ENCODE data around the gene NAALADL2.
"Not testable (repeated sequence)": the region's sequence is repeated elsewhere in the genome, so short reads cannot be mapped to it uniquely, and the experiment has no call there.

NAALADL2 gene

DNA sequence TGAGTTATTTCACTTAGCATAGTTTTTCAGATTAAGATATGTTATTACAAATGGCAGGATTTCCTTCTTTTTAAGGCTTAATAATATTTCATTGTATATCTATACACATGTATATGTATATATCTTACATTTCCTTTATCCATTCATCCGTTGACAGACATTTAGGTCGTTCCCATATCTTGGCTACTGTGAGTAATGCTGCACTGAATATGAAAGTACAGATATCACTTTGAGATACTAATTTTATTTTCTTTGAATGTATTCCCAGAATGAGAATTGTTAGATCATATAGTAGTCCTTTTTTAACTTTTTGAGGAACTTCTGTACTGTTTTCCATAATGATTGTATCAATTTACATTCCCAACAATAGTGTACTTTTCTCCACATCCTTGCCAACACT, 270.4 kb downstream of the NAALADL2 start:
- TF ChIP-seq, protein P1, sequence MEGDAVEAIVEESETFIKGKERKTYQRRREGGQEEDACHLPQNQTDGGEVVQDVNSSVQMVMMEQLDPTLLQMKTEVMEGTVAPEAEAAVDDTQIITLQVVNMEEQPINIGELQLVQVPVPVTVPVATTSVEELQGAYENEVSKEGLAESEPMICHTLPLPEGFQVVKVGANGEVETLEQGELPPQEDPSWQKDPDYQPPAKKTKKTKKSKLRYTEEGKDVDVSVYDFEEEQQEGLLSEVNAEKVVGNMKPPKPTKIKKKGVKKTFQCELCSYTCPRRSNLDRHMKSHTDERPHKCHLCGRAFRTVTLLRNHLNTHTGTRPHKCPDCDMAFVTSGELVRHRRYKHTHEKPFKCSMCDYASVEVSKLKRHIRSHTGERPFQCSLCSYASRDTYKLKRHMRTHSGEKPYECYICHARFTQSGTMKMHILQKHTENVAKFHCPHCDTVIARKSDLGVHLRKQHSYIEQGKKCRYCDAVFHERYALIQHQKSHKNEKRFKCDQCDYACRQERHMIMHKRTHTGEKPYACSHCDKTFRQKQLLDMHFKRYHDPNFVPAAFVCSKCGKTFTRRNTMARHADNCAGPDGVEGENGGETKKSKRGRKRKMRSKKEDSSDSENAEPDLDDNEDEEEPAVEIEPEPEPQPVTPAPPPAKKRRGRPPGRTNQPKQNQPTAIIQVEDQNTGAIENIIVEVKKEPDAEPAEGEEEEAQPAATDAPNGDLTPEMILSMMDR (IDR thresholded peaks at IDR 0.05; ENCODE audit: insufficient read depth, low read length, poor library complexity, severe bottlenecking) = no peak
- no peak for TF ChIP-seq EZH2phosphoT487 (conservative IDR thresholded peaks at IDR 0.05; ENCODE audit: low read length)
- Histone ChIP-seq H4K20me1 (ENCODE audit: low read depth, low read length) (no peaks in the 10 kb centered on the region), H3K36me3 (ENCODE audit: low read length) (no peaks in the 10 kb centered on the region), H3F3A (ENCODE audit: insufficient read depth) (no peaks in the 10 kb centered on the region), H3K4me3 (ENCODE audit: insufficient read depth, low read length, poor library complexity, severe bottlenecking) (no peak overlapping the region), H3K4me2 (ENCODE audit: low read depth, low read length, poor library complexity, severe bottlenecking) (no peak overlapping the region), H3K9me2 (replicated peaks; ENCODE audit: insufficient read depth, low read length) (no peaks in the 10 kb centered on the region), H3K27ac (ENCODE audit: low read depth, low read length) (no peak overlapping the region), H3K27me3 (ENCODE audit: low read length) (no peaks in the 10 kb centered on the region), H3K79me2 (ENCODE audit: insufficient read depth, low read length) (no peaks in the 10 kb centered on the region), H3K9ac (ENCODE audit: low read length) (no peak overlapping the region), H2AFZ (ENCODE audit: low read depth, low read length, severe bottlenecking) (no peak overlapping the region), H3K9me3 (ENCODE audit: insufficient read depth, low read length) (no peaks in the 10 kb centered on the region)

DNA sequence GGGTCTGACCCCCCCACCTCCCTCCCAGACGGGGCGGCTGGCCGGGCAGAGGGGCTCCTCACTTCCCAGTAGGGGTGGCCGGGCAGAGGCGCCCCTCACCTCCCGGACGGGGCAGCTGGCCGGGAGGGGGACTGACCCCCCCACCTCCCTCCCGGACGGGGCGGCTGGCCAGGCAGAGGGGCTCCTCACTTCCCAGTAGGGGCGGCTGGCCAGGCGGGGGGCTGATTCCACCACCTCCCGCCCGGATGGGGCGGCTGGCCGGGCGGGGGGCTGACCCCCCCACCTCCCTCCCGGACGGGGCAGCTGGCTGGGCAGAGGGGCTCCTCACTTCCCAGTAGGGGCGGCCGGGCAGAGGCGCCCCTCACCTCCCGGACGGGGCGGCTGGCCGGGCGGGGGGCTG, 272.7 kb downstream of the NAALADL2 start:
- not testable (repeated sequence) for H3F3A ChIP-seq (ENCODE audit: insufficient read depth); H3K4me2 ChIP-seq (ENCODE audit: low read depth, low read length, poor library complexity, severe bottlenecking); H3K9me3 ChIP-seq (ENCODE audit: insufficient read depth, low read length); H3K27me3 ChIP-seq (ENCODE audit: low read length); H3K79me2 ChIP-seq (ENCODE audit: insufficient read depth, low read length); H3K9me2 ChIP-seq (replicated peaks; ENCODE audit: insufficient read depth, low read length); H3K36me3 ChIP-seq (ENCODE audit: low read length); H3K27ac ChIP-seq (ENCODE audit: low read depth, low read length); H3K4me3 ChIP-seq (ENCODE audit: insufficient read depth, low read length, poor library complexity, severe bottlenecking); H3K9ac ChIP-seq (ENCODE audit: low read length); H2AFZ ChIP-seq (ENCODE audit: low read depth, low read length, severe bottlenecking); H4K20me1 ChIP-seq (ENCODE audit: low read depth, low read length)

DNA sequence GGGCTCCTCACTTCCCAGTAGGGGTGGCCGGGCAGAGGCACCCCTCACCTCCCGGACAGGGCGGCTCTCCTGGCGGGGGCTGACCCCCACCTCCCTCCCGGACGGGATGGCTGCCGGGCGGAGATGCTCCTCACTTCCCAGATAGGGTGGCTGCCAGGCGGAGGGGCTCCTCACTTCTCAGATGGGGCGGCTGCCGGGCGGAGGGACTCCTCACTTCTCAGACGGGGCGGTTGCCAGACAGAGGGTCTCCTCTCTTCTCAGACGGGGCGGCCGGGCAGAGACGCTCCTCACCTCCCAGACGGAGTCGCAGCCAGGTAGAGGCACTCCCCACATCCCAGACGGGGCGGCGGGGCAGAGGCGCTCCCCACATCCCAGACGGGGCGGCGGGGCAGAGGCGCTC, 273.6 kb downstream of the NAALADL2 start:
- not testable (repeated sequence) for H3K9me2 ChIP-seq (replicated peaks; ENCODE audit: insufficient read depth, low read length); H3K4me3 ChIP-seq (ENCODE audit: insufficient read depth, low read length, poor library complexity, severe bottlenecking); H3K9ac ChIP-seq (ENCODE audit: low read length); H3K4me2 ChIP-seq (ENCODE audit: low read depth, low read length, poor library complexity, severe bottlenecking); H3K27ac ChIP-seq (ENCODE audit: low read depth, low read length); H3K79me2 ChIP-seq (ENCODE audit: insufficient read depth, low read length); H2AFZ ChIP-seq (ENCODE audit: low read depth, low read length, severe bottlenecking); H3K36me3 ChIP-seq (ENCODE audit: low read length); H3F3A ChIP-seq (ENCODE audit: insufficient read depth); H4K20me1 ChIP-seq (ENCODE audit: low read depth, low read length); H3K9me3 ChIP-seq (ENCODE audit: insufficient read depth, low read length); H3K27me3 ChIP-seq (ENCODE audit: low read length)

DNA sequence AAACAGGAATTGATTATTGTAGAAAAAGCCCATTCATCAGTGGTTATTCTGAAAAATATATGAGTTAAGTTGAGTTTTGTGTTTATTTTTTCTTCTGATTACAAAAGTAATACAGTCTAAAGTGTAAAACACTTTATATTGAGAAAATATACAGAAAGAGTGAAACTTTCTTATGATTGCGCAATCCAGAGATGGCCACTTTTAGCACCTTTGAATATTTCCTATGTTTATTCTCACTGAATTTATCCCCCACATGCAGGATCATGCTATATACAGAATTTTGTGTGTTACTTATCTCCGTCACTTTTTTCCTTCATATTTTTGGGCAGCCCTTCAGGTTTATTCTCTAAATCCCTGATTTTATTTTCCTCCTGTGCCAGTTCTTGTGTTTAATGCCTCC, 285.2 kb downstream of the NAALADL2 start:
- H3K27ac ChIP-seq (ENCODE audit: low read depth, low read length) = no peak overlapping the region
- no peaks in the 10 kb centered on the region for H3K79me2 ChIP-seq (ENCODE audit: insufficient read depth, low read length)
- no peak overlapping the region for H3K9ac ChIP-seq (ENCODE audit: low read length)
- no peaks in the 10 kb centered on the region for H3K9me2 ChIP-seq (replicated peaks; ENCODE audit: insufficient read depth, low read length)
- no peaks in the 10 kb centered on the region for H4K20me1 ChIP-seq (ENCODE audit: low read depth, low read length)
- no peaks in the 10 kb centered on the region for H3F3A ChIP-seq (ENCODE audit: insufficient read depth)
- no peak overlapping the region for H2AFZ ChIP-seq (ENCODE audit: low read depth, low read length, severe bottlenecking)
- no peaks in the 10 kb centered on the region for H3K27me3 ChIP-seq (ENCODE audit: low read length)
- no peak overlapping the region for H3K4me2 ChIP-seq (ENCODE audit: low read depth, low read length, poor library complexity, severe bottlenecking)
- no peak for TF ChIP-seq EZH2phosphoT487 (conservative IDR thresholded peaks at IDR 0.05; ENCODE audit: low read length)
- TF ChIP-seq, protein P1 (IDR thresholded peaks at IDR 0.05; ENCODE audit: insufficient read depth, low read length, poor library complexity, severe bottlenecking) = no peak
- H3K36me3 ChIP-seq (ENCODE audit: low read length) = no peaks in the 10 kb centered on the region
- H3K4me3 ChIP-seq (ENCODE audit: insufficient read depth, low read length, poor library complexity, severe bottlenecking) = no peak overlapping the region
- no peaks in the 10 kb centered on the region for H3K9me3 ChIP-seq (ENCODE audit: insufficient read depth, low read length)
